ENCODE results near the gene KIF5B. TPM values are rescaled to one million over a fixed set of nuclear protein-coding genes. Genes with fewer than 3 reads are reported as not detected.
"Not testable (repeated sequence)": the region's sequence is repeated elsewhere in the genome, so short reads cannot be mapped to it uniquely, and the experiment has no call there.

Gene KIF5B
- total and polyA plus RNA-seq, 2 donors (not counting 1 experiment from before 2014, with no cell fraction given): 109 to 160 TPM

DNA sequence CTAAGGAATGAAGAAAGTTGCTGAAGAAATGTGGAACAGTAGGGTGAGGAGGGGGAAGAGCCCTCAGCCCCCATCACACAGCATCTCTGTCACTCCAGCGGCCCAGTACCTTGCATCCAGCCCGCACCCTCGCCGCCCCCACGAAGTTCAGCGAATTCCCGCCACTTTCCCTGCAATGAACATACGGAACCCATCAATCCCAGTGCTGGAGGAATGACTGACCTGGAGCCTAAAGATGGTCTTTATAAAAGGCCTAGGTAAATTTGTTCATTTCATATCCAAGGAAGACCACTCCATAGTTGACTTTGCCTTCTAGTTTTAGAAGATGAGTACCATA lies 779 bp upstream of the KIF5B start:
- Histone ChIP-seq H3K9ac (ENCODE audit: insufficient read depth, low read length) (no peak overlapping the region), H3K27ac (ENCODE audit: insufficient read depth, low read length) (peak overlapping the region; percentile 81)

DNA sequence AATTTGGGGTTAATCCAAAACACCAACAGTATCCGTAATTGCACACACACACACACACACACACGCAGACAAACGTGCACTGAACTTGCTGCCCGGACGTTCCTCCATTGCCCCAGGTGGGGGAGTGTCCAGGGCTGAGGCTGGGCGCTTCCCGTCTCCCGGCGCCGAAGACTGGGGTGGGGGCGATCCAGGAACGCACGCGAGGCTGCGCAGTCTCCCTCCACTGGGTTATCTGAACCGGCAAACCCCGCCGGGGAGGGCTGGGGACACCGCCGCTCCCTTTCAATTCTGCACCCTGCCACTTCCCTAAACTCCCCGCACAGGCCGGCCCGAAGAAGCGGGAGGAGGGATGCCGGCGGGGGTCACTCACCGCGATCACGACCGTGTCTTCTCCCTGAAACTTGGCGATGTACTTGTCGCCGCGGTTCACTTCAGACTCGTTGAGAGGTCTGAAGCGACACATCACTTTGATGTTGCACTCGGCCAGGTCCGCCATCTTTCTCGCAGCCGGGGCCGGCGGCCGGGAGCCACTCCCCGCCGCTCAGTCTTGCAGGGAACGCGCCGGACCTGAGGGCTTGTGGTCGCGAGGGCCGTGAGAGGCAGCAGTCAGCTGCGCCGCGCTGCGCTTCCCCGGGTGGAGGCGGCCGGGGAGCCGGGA lies 618 bp downstream of the KIF5B start:
- Histone ChIP-seq H3K9ac (ENCODE audit: insufficient read depth, low read length) (peak overlapping the region; percentile 83), H3K9me3 (ENCODE audit: control insufficient read depth, insufficient read depth, low read depth, low read length) (no peaks in the 10 kb centered on the region), H3K27ac (ENCODE audit: insufficient read depth, low read length) (peak overlapping the region; percentile 81), H3K79me2 (ENCODE audit: control insufficient read depth, insufficient read depth, low read length) (peaks cover 54% of the 10 kb centered on the region), H3K27me3 (ENCODE audit: control insufficient read depth, insufficient read depth, low read length) (no peaks in the 10 kb centered on the region), H3K4me3 (replicated peaks in 1 of 4; ENCODE audit: control extremely low read depth in 1 of 4, insufficient read depth in 1 of 4, low read depth in 3 of 4, low read length in 4 of 4) (peak overlapping the region; percentile 82 to 95 (median 86)), H3K36me3 (ENCODE audit: control insufficient read depth, insufficient read depth, low read length) (no peaks in the 10 kb centered on the region), H4K20me1 (ENCODE audit: control insufficient read depth, extremely low read depth, insufficient read depth, low read length) (peaks cover 5% of the 10 kb centered on the region), H3K4me1 (ENCODE audit: control insufficient read depth, extremely low read depth, insufficient read depth, low read length) (peaks cover 5% of the 10 kb centered on the region), H3K4me2 (ENCODE audit: extremely low read depth, insufficient read depth, low read length) (peak overlapping the region; percentile 58), H2AFZ (ENCODE audit: low read length) (peak overlapping the region; percentile 60)
- peak; percentile 63 to 65 for DNase-seq (ENCODE audit: low read depth in 2 of 2)
- TF ChIP-seq EZH2 (IDR thresholded peaks at IDR 0.05; ENCODE audit: low read length, missing control alignments): no peak
- TF ChIP-seq, protein P1, sequence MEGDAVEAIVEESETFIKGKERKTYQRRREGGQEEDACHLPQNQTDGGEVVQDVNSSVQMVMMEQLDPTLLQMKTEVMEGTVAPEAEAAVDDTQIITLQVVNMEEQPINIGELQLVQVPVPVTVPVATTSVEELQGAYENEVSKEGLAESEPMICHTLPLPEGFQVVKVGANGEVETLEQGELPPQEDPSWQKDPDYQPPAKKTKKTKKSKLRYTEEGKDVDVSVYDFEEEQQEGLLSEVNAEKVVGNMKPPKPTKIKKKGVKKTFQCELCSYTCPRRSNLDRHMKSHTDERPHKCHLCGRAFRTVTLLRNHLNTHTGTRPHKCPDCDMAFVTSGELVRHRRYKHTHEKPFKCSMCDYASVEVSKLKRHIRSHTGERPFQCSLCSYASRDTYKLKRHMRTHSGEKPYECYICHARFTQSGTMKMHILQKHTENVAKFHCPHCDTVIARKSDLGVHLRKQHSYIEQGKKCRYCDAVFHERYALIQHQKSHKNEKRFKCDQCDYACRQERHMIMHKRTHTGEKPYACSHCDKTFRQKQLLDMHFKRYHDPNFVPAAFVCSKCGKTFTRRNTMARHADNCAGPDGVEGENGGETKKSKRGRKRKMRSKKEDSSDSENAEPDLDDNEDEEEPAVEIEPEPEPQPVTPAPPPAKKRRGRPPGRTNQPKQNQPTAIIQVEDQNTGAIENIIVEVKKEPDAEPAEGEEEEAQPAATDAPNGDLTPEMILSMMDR (conservative IDR thresholded peaks at IDR 0.05 in 1 of 2, IDR thresholded peaks at IDR 0.05 in 1 of 2; ENCODE audit: low read depth in 1 of 2, low read length in 2 of 2): peak in 1 of 2 donors; percentile 23

More for the DNA sequence above, 779 bp upstream of the KIF5B start:
- Histone ChIP-seq H4K20me1 (ENCODE audit: control insufficient read depth, extremely low read depth, insufficient read depth, low read length) (peaks cover 5% of the 10 kb centered on the region), H3K4me2 (ENCODE audit: extremely low read depth, insufficient read depth, low read length) (peak overlapping the region; percentile 91), H3K27me3 (ENCODE audit: control insufficient read depth, insufficient read depth, low read length) (no peaks in the 10 kb centered on the region), H3K36me3 (ENCODE audit: control insufficient read depth, insufficient read depth, low read length) (no peaks in the 10 kb centered on the region), H3K4me3 (replicated peaks in 1 of 4; ENCODE audit: control extremely low read depth in 1 of 4, insufficient read depth in 1 of 4, low read depth in 3 of 4, low read length in 4 of 4) (peak overlapping the region in 3 of 4 experiments; percentile 74 to 88 (median 82)), H3K79me2 (ENCODE audit: control insufficient read depth, insufficient read depth, low read length) (peaks cover 40% of the 10 kb centered on the region), H3K9me3 (ENCODE audit: control insufficient read depth, insufficient read depth, low read depth, low read length) (no peaks in the 10 kb centered on the region), H3K4me1 (ENCODE audit: control insufficient read depth, extremely low read depth, insufficient read depth, low read length) (peaks cover 4% of the 10 kb centered on the region), H2AFZ (ENCODE audit: low read length) (peak overlapping the region; percentile 92)
- TF ChIP-seq EZH2 (IDR thresholded peaks at IDR 0.05; ENCODE audit: low read length, missing control alignments): no peak
- TF ChIP-seq, protein P1 (conservative IDR thresholded peaks at IDR 0.05 in 1 of 2, IDR thresholded peaks at IDR 0.05 in 1 of 2; ENCODE audit: low read depth in 1 of 2, low read length in 2 of 2): no peak
- DNase-seq (ENCODE audit: low read depth in 2 of 2): no peak

DNA sequence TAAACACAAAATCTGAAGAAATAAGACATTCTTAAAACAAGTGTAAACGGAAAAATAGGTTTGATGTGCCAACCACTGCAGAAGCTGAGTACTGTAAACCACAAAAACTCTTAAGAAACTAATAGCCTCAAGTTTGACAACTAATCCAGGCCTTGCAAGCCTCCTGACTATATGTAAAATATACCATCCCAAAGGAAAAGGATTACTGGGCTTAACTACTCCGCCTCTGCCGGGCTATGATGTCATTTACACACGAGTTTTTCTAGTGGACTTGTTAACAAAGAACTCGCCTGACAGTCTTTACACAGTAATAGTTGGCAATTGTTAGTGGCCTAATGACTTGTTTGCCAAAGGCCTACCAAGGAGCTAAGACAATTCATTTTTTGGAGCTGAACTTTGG lies 2.1 kb downstream of the KIF5B start:
- Histone ChIP-seq H3K79me2 (ENCODE audit: control insufficient read depth, insufficient read depth, low read length) (peaks cover 69% of the 10 kb centered on the region), H3K9ac (ENCODE audit: insufficient read depth, low read length) (no peak overlapping the region), H3K9me3 (ENCODE audit: control insufficient read depth, insufficient read depth, low read depth, low read length) (no peaks in the 10 kb centered on the region), H3K27ac (ENCODE audit: insufficient read depth, low read length) (peak overlapping the region; percentile 81), H4K20me1 (ENCODE audit: control insufficient read depth, extremely low read depth, insufficient read depth, low read length) (peaks cover 5% of the 10 kb centered on the region), H3K4me1 (ENCODE audit: control insufficient read depth, extremely low read depth, insufficient read depth, low read length) (peaks cover 7% of the 10 kb centered on the region), H3K36me3 (ENCODE audit: control insufficient read depth, insufficient read depth, low read length) (no peaks in the 10 kb centered on the region), H2AFZ (ENCODE audit: low read length) (no peak overlapping the region), H3K27me3 (ENCODE audit: control insufficient read depth, insufficient read depth, low read length) (no peaks in the 10 kb centered on the region), H3K4me2 (ENCODE audit: extremely low read depth, insufficient read depth, low read length) (peak overlapping the region; percentile 85), H3K4me3 (replicated peaks in 1 of 4; ENCODE audit: control extremely low read depth in 1 of 4, insufficient read depth in 1 of 4, low read depth in 3 of 4, low read length in 4 of 4) (peak overlapping the region; percentile 82 to 95 (median 86))
- no peak for TF ChIP-seq EZH2 (IDR thresholded peaks at IDR 0.05; ENCODE audit: low read length, missing control alignments)
- TF ChIP-seq, protein P1 (conservative IDR thresholded peaks at IDR 0.05 in 1 of 2, IDR thresholded peaks at IDR 0.05 in 1 of 2; ENCODE audit: low read depth in 1 of 2, low read length in 2 of 2): no peak
- DNase-seq (ENCODE audit: low read depth in 2 of 2): peak; percentile 78 to 79

DNA sequence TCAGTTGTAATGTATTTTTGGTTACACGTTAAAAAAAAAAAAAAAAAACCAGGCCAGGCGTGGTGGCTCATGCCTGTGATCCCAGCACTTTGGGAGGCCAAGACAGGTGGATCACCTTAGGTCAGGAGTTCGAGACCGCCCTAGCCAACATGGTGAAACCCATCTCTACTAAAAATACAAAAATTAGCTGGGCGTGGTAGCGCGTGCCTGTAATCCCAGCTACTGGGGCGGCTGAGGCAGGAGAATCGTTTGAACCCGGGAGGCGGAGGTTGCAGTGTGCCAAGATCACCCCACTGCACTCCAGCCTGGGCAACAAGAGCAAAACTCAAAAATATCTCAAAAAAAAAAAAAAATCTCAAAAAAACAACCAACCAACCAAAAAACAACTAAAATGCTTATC lies 2.8 kb downstream of the KIF5B start:
- Histone ChIP-seq H3K4me3 (replicated peaks in 1 of 4; ENCODE audit: control extremely low read depth in 1 of 4, insufficient read depth in 1 of 4, low read depth in 3 of 4, low read length in 4 of 4) (peak overlapping the region; percentile 82 to 95 (median 86)), H3K4me2 (ENCODE audit: extremely low read depth, insufficient read depth, low read length) (peak overlapping the region; percentile 85), H3K79me2 (ENCODE audit: control insufficient read depth, insufficient read depth, low read length) (peaks cover 76% of the 10 kb centered on the region), H3K27ac (ENCODE audit: insufficient read depth, low read length) (peak overlapping the region; percentile 81)
- not testable (repeated sequence) for H3K9me3 ChIP-seq (ENCODE audit: control insufficient read depth, insufficient read depth, low read depth, low read length); H4K20me1 ChIP-seq (ENCODE audit: control insufficient read depth, extremely low read depth, insufficient read depth, low read length); H3K4me1 ChIP-seq (ENCODE audit: control insufficient read depth, extremely low read depth, insufficient read depth, low read length); H3K9ac ChIP-seq (ENCODE audit: insufficient read depth, low read length); H3K36me3 ChIP-seq (ENCODE audit: control insufficient read depth, insufficient read depth, low read length); H3K27me3 ChIP-seq (ENCODE audit: control insufficient read depth, insufficient read depth, low read length); H2AFZ ChIP-seq (ENCODE audit: low read length); DNase-seq (ENCODE audit: low read depth in 2 of 2)
